IMR-90 (cell line): ENCODE measurements around the gene DSG3. TPM values are rescaled to one million over a fixed set of nuclear protein-coding genes. Genes with fewer than 3 reads are reported as not detected.

Experiments used
- ATAC-seq: fragments of 200-7000 bp; cut with Tn5 transposase; 2 replicates; pipeline ENCODE4 v1.9.1; 2020; ENCODE audit warnings: low read depth, mild to moderate bottlenecking, moderate library complexity
- BruUV-seq: library from RNA; stranded (reverse); fragments of 400-500 nt; replicated peaks from 2 replicates; lab custom pipeline; 2021; lab: Mats Ljungman, UMichigan
- CTCF ChIA-PET: fragments of 300-600 bp; formaldehyde crosslinking; extraction: SDS; loops from one replicate; lab custom pipeline; 2021; ENCODE audit warnings: antibody characterized with exemption; lab: Yijun Ruan, JAX
- POLR2A ChIA-PET: fragments of 300-600 bp; sonication (Branson Sonifier 250); formaldehyde crosslinking; loops from one replicate; lab custom pipeline; 2022; ENCODE audit warnings: antibody characterized with exemption; ENCODE audit not compliant: unreplicated experiment; lab: Charles Lee
- DNase-seq: peaks from one replicate; pipeline ENCODE4 v3.0.0; 2013
- H2AFZ ChIP-seq: replicated peaks from 2 replicates; pipeline ENCODE3; 2013; ENCODE audit warnings: low read length, mild to moderate bottlenecking; ENCODE audit not compliant: poor library complexity
- H2AK5ac ChIP-seq: 2 replicates; pipeline ENCODE4 v1.6.1; 2013; ENCODE audit warnings: low read depth, low read length, inconsistent platforms
- H2AK9ac ChIP-seq: replicated peaks from 2 replicates; pipeline ENCODE3; 2013; ENCODE audit warnings: mild to moderate bottlenecking, low read depth, low read length, moderate library complexity; ENCODE audit not compliant: poor library complexity
- H2BK120ac ChIP-seq: 2 replicates; pipeline ENCODE4 v1.6.1; 2013; ENCODE audit warnings: low read depth, low read length, inconsistent platforms
- H2BK15ac ChIP-seq: 3 replicates; pipeline ENCODE4 v1.6.1; 2013; ENCODE audit warnings: low read depth, low read length, inconsistent platforms
- H2BK20ac ChIP-seq: 2 replicates; pipeline ENCODE4 v1.6.1; 2013; ENCODE audit warnings: low read depth, mild to moderate bottlenecking, inconsistent platforms, low read length, moderate library complexity
- H2BK5ac ChIP-seq: 2 replicates; pipeline ENCODE4 v1.6.1; 2013; ENCODE audit warnings: mild to moderate bottlenecking, low read depth, low read length, inconsistent platforms; ENCODE audit not compliant: poor library complexity, severe bottlenecking
- H3K14ac ChIP-seq: replicated peaks from 2 replicates; pipeline ENCODE4 v1.6.1; 2013; ENCODE audit warnings: low read depth, low read length, inconsistent platforms
- H3K18ac ChIP-seq: 2 replicates; pipeline ENCODE4 v1.6.1; 2013; ENCODE audit warnings: low read depth, low read length, control low read depth
- H3K23ac ChIP-seq: 2 replicates; pipeline ENCODE4 v1.6.1; 2013; ENCODE audit warnings: low read depth, low read length, inconsistent platforms
- H3K27ac ChIP-seq: 2 replicates; pipeline ENCODE4 v1.5.1; 2013; ENCODE audit warnings: mild to moderate bottlenecking, control low read depth, low read length; ENCODE audit not compliant: insufficient read depth
- H3K27me3 ChIP-seq: 2 replicates; pipeline ENCODE4 v1.6.1; 2013; ENCODE audit warnings: low read length; ENCODE audit not compliant: control insufficient read depth, insufficient read depth
- H3K36me3 ChIP-seq: 2 replicates; pipeline ENCODE4 v1.6.1; 2013; ENCODE audit warnings: low read length, mixed read lengths; ENCODE audit not compliant: control insufficient read depth, insufficient read depth
- H3K4ac ChIP-seq: 2 replicates; pipeline ENCODE4 v1.6.1; 2013; ENCODE audit warnings: low read depth, low read length, inconsistent platforms
- H3K4me1 ChIP-seq: 2 replicates; pipeline ENCODE4 v1.6.1; 2013; ENCODE audit warnings: low read length, mixed read lengths; ENCODE audit not compliant: control insufficient read depth, insufficient read depth
- H3K4me2 ChIP-seq: 2 replicates; pipeline ENCODE4 v1.6.1; 2013; ENCODE audit warnings: low read depth, mild to moderate bottlenecking, control low read depth, low read length, moderate library complexity
- H3K4me3 ChIP-seq: 2 replicates; pipeline ENCODE4 v1.5.1; 2013; ENCODE audit warnings: low read depth, mild to moderate bottlenecking, control low read depth, low read length, moderate library complexity; ENCODE audit not compliant: insufficient read depth
- H3K56ac ChIP-seq: 2 replicates; pipeline ENCODE4 v1.6.1; 2013; ENCODE audit warnings: low read length, inconsistent platforms; ENCODE audit not compliant: insufficient read depth; ENCODE audit errors: extremely low read depth
- H3K79me1 ChIP-seq, 2 experiments: 2 replicates each; pipeline ENCODE4 v1.6.1; 2013; ENCODE audit warnings: low read length in 2 of 2, inconsistent platforms in 1 of 2, low read depth in 1 of 2
- H3K9ac ChIP-seq: 2 replicates; pipeline ENCODE4 v1.6.1; 2013; ENCODE audit warnings: low read depth, low read length, control low read depth
- H3K9me1 ChIP-seq: 2 replicates; pipeline ENCODE4 v1.6.1; 2013; ENCODE audit warnings: low read length, inconsistent platforms; ENCODE audit not compliant: insufficient read depth
- H3K9me3 ChIP-seq: 2 replicates; pipeline ENCODE4 v1.6.1; 2013; ENCODE audit warnings: low read length; ENCODE audit not compliant: control insufficient read depth, insufficient read depth
- H4K20me1 ChIP-seq: 2 replicates; pipeline ENCODE4 v1.6.1; 2013; ENCODE audit warnings: low read length, inconsistent platforms; ENCODE audit not compliant: insufficient read depth
- H4K5ac ChIP-seq: 2 replicates; pipeline ENCODE4 v1.6.1; 2013; ENCODE audit warnings: mild to moderate bottlenecking, low read depth, low read length, control low read depth
- H4K8ac ChIP-seq, 2 experiments: 2 replicates each; pipeline ENCODE4 v1.6.1; 2013; ENCODE audit warnings: low read depth in 2 of 2, low read length in 2 of 2, control low read depth in 1 of 2, inconsistent platforms in 1 of 2
- H4K91ac ChIP-seq: 2 replicates; pipeline ENCODE4 v1.6.1; 2013; ENCODE audit warnings: low read depth, low read length, inconsistent platforms; ENCODE audit not compliant: insufficient read depth
- RCOR1 ChIP-seq: IDR thresholded peaks from 2 replicates; pipeline ENCODE4 v1.6.1; 2012; ENCODE audit warnings: mild to moderate bottlenecking, low read length, improper control_type of control experiment; ENCODE audit not compliant: insufficient replicate concordance
- SMC3 ChIP-seq: fragments of 150-350 bp; IDR thresholded peaks from 2 replicates; pipeline ENCODE4 v1.6.1; 2016; ENCODE audit warnings: low read depth, mild to moderate bottlenecking, antibody characterized with exemption, low read length, moderate library complexity
- WGBS, 2 experiments: methylation state at CpG; one replicate each; pipeline versions ENCODE4 v1.1.5 to v1.1.7; 2013; ENCODE audit warnings: missing lambda C conversion rate in 2 of 2; ENCODE audit not compliant: insufficient read length in 1 of 2; ENCODE audit errors: extremely low coverage in 2 of 2; 5-methylcytosine and 5-hydroxymethylcytosine counted together
- dilution Hi-C: fragments of 300-500 bp; cut with HindIII; formaldehyde crosslinking; loops from one replicate; pipeline ENCODE4 v1.14.3; 2018; ENCODE audit warnings: low sequenced_read_pairs; ENCODE audit not compliant: unreplicated experiment
- in situ Hi-C: fragments of 300-500 bp; cut with MboI; formaldehyde crosslinking; loops from 3 replicates; pipeline ENCODE4 v1.14.3; 2019; ENCODE audit warnings: low sequenced_read_pairs, inconsistent platforms, mixed read lengths
- intact Hi-C: fragments of 100-400 bp; cut with micrococcal nuclease; formaldehyde crosslinking; loops from 2 replicates; pipeline ENCODE4 v1.10.0; 2022
- polyA plus RNA-seq, 3 experiments: library from polyadenylated mRNA; depleted of rRNA; stranded (reverse); fragments of >200 nt; gene quantifications; 2 replicates each; pipeline ENCODE4 v1.2.3, GENCODE V29; 2012; ENCODE audit warnings: low replicate concordance in 1 of 3
- total RNA-seq: library from RNA; depleted of rRNA; stranded (reverse); fragments of >200 nt; gene quantifications from 2 replicates; pipeline ENCODE4 v1.2.3, GENCODE V29; 2012
- TF ChIP-seq, protein P1 (sequence below): fragments of 150-350 bp; IDR thresholded peaks from 2 replicates; pipeline ENCODE4 v1.6.1; 2016; ENCODE audit warnings: low read depth, mild to moderate bottlenecking, low read length, moderate library complexity, borderline replicate concordance

Gene DSG3
- total and polyA plus RNA-seq, 2 of the 4 experiments (the other 2 are of a cell fraction): not detected

DNA sequence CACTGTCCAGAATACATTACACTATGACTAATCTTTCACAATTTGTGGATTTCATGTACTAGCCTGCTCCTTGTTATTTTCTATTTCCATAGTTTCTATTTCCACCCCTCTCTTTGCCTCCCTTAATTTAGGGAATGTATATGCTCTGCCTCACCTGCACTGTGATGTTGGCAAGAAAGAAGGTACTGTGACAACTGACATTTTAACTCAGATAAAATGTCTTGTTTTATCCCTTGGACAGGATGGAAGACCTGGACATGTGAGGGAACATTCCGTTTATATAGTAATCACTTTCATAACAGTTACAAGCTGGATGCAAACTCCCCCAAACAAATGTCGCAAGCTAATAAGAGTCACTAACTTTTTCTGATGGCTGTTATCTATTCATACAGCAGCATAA is 21.5 kb upstream of the DSG3 start:
- Histone ChIP-seq H3K27ac (no peak overlapping the region), H3K18ac (no peak overlapping the region), H3K36me3 (no peaks in the 10 kb centered on the region), H3K4me2 (no peak overlapping the region), H3K4me1 (no peaks in the 10 kb centered on the region), H3K9me1 (no peaks in the 10 kb centered on the region), H4K8ac (no peak overlapping the region), H3K56ac (no peak overlapping the region), H3K4ac (no peak overlapping the region), H3K27me3 (no peaks in the 10 kb centered on the region), H2BK120ac (no peak overlapping the region), H3K9ac (no peak overlapping the region), H4K5ac (no peak overlapping the region), H3K23ac (no peak overlapping the region), H3K4me3 (no peak overlapping the region), H2AK5ac (no peak overlapping the region), H3K79me1 (no peaks in the 10 kb centered on the region), H3K14ac (no peak overlapping the region), H4K20me1 (no peaks in the 10 kb centered on the region), H2BK5ac (no peak overlapping the region), H3K9me3 (peaks cover 2% of the 10 kb centered on the region), H2AK9ac (no peak overlapping the region), H2BK15ac (no peak overlapping the region), H4K91ac (no peak overlapping the region), H2AFZ (no peak overlapping the region), H2BK20ac (no peak overlapping the region)
- DNase-seq (no peak), ATAC-seq (no peak)
- in situ Hi-C loops: no loop called here
- no TSS peak for BruUV-seq
- CTCF ChIA-PET: no interaction called here
- intact Hi-C loops: loop anchor here (10.0 kb wide), 1 partner anchor 399 kb away; no protein-coding TSS in a partner anchor
- dilution Hi-C loops: no loop called here
- no peak for TF ChIP-seq SMC3
- TF ChIP-seq, protein P1, sequence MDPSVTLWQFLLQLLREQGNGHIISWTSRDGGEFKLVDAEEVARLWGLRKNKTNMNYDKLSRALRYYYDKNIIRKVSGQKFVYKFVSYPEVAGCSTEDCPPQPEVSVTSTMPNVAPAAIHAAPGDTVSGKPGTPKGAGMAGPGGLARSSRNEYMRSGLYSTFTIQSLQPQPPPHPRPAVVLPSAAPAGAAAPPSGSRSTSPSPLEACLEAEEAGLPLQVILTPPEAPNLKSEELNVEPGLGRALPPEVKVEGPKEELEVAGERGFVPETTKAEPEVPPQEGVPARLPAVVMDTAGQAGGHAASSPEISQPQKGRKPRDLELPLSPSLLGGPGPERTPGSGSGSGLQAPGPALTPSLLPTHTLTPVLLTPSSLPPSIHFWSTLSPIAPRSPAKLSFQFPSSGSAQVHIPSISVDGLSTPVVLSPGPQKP: no peak
- TF ChIP-seq RCOR1: no peak
- POLR2A ChIA-PET: no interaction called here
- no CpG with 5 or more reads among the region's 2 CpGs for WGBS, 2 experiments
